Dermis microvascular lymphatic vessel endothelial cell (primary cell): ENCODE data around the gene COL21A1. TPM values are rescaled to one million over a fixed set of nuclear protein-coding genes. Genes with fewer than 3 reads are reported as not detected.

Experiments used
- DNase-seq, 2 donors: peaks; one replicate each; pipeline versions ENCODE4 v3.0.0 to v3.0.0-alpha.2; 2010; ENCODE audit warnings: low read depth in 2 of 2
- total RNA-seq: library from RNA; depleted of rRNA; stranded (reverse); fragments of >200 nt; gene quantifications from 2 replicates; pipeline ENCODE4 v1.2.1, GENCODE V29; 2014

The COL21A1 gene
- total RNA-seq, 1 donor from 2014 or later: 1.2 TPM

- DNase-seq: peak; percentile 46 to 71
These were observed 1.5 kb downstream of the COL21A1 start for GRCh38 chr6:56245903-56246351.

- DNase-seq: no peak
These were observed 2.7 kb downstream of the COL21A1 start for GRCh38 chr6:56244528-56245253.

- no peak for DNase-seq
These were observed 3.3 kb downstream of the COL21A1 start for GRCh38 chr6:56244089-56244488.

GRCh38 chr6:56243518-56244070 lies 3.8 kb downstream of the COL21A1 start:
- DNase-seq: no peak

- DNase-seq: peak in 1 of 2 donors; percentile 79
These were observed 5.0 kb downstream of the COL21A1 start for GRCh38 chr6:56242346-56242745.

- no peak for DNase-seq
These were observed 6.1 kb downstream of the COL21A1 start for GRCh38 chr6:56241124-56241802.

GRCh38 chr6:56238352-56238751 lies 9.0 kb downstream of the COL21A1 start:
- DNase-seq: no peak

DNA sequence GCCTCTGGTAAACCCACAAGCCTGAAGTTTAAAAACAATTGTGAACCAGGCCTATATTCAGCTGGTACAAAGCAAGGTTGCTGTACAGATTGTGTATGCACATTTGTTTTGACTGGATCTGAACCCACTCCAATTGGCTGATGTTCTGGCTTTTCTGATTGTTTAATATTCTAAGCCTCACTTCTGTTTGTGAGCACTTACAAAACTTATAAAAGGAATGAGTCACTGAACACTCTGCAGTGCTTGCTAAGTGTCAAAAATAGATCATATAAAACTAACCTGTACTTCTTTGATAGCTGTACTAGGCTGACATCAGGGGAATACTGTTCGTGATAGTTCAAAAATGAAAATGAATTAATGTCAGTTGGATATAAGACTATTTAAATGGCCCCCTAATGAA lies 12.1 kb downstream of the COL21A1 start:
- peak; percentile 37 to 67 for DNase-seq

GRCh38 chr6:56232436-56232835 lies 14.9 kb downstream of the COL21A1 start:
- DNase-seq: no peak

- no peak for DNase-seq
These were observed 15.6 kb downstream of the COL21A1 start for GRCh38 chr6:56231827-56232226.

- DNase-seq: peak; percentile 48 to 80
These were observed 16.3 kb downstream of the COL21A1 start for GRCh38 chr6:56230976-56231566.

DNA sequence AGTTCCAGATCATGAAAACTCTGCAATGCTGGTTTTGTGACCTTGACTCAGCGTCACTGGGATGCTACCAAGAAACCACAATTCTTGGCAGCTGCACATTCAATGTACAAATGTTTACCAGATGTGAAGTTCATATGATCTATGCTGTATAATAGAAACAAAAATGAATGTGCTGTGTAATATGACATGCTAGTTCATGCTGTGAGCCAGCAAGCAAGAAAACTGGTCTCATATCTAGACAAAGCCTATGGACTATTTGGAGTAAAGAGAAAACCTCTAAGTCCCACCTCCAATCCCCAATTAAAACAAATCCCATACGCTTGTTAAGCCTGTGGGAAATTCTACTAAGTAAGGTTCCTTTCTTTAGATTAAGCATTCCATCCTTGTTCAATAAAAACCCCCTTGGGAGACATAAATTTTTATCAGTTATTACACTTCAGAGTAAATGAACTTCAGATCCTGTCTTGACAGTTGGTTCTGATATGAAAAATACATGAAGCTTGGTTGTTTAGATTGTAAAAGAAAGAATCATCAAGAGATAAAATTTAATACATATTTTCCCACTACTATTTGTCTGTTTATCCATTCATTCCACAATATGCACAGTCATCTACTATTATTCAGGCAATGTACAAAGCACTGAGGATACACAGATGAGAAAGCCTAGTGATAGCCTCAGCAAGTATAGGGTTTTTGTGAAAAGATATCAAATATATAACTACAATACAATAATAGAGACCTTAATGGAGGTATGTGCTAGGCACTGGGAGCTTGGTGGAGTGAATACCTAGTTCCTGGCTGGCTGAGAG lies 20.1 kb downstream of the COL21A1 start:
- DNase-seq: no peak

GRCh38 chr6:56223995-56224394 lies 23.4 kb downstream of the COL21A1 start:
- DNase-seq: no peak

- no peak for DNase-seq
These were observed 24.9 kb downstream of the COL21A1 start for GRCh38 chr6:56222499-56222898.

GRCh38 chr6:56220078-56220477 lies 27.3 kb downstream of the COL21A1 start:
- DNase-seq: no peak

DNA sequence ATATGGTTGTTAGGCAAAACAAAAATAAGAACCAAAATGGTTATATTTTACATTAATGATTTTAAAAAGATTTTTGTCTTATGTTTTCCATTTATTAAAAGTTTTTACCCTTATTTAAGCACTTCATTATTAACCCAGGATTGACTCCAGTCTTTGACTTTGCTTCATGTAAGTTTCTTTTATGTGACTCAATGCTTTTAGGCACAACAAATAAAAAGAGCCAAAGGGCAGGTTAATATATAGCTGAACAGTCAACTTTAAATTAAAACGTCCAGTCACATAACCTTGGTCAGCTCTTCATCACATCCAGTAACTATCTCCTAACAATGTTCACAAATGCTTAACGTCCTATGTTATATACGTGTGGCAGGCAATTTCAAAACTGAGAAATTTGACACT lies 32.7 kb downstream of the COL21A1 start:
- no peak for DNase-seq

DNA sequence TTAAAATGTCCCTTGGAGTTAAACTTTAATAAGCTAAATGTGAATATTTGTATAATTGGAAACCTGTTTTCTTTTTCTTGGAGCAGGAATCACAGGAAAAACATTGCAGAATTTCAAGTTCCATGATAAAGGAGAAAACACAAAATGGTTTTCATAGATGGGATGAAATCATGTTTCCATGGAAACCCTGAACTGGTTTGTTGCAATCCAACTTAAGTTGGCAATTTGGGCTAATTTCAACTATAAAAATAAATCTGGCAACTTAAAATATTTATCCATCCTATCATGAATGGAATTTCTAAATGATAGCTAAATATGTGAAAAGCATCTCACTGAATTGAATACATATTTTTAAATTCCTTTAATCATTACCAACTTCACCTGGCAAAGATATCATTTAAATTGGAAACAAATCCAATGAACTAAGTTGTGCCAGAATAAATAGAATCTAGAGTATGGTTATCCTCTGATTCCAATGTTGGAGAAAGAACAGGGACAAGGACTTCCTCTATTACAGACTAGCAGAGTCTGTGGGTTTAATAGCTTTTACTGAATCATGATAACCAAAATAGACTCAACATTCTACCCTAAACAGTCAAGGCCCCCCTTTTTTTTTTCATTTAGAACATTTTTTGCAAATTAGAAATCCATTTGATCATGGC lies 33.2 kb downstream of the COL21A1 start:
- no peak for DNase-seq

DNA sequence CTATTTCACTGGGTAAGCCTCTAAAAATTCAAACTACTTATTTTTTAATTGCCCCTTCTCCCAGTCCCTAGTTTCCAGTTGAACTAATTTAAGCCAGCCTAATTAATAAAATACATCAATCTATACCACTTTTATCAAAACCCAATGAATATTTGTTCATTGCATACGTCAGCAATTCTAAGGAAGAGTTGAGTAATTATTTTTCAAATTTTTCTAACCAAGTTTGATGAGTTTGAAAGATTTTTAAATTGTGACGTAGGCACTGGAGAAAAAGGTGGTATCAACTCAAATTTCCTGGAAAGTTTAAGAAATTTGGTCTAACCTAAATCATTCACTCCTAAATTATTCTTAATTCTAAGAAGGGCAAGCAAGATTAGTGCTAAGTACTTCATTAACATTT lies 35.7 kb downstream of the COL21A1 start:
- no peak for DNase-seq

- no peak for DNase-seq
These were observed 43.2 kb downstream of the COL21A1 start for GRCh38 chr6:56204134-56204533.

- no peak for DNase-seq
These were observed 47.4 kb downstream of the COL21A1 start for GRCh38 chr6:56199956-56200355.

GRCh38 chr6:56193846-56194245 lies 53.5 kb downstream of the COL21A1 start:
- DNase-seq: no peak
